ENCODE results near the gene CASQ2.
A peak's percentile ranks its signal among the peaks of the same experiment; 100 is the strongest.

The CASQ2 gene

GRCh38 chr1:115727706-115728249 is 40.7 kb downstream of the CASQ2 start:
- peak; percentile 19 to 70 for DNase-seq

- no peak for DNase-seq
Measured at GRCh38 chr1:115726570-115726969, 41.9 kb downstream of the CASQ2 start.

- DNase-seq = no peak
Measured at GRCh38 chr1:115726161-115726560, 42.4 kb downstream of the CASQ2 start.

- no peak for DNase-seq
Measured at GRCh38 chr1:115725600-115725999, 42.9 kb downstream of the CASQ2 start.

- no peak for DNase-seq
Measured at GRCh38 chr1:115723756-115724155, 44.8 kb downstream of the CASQ2 start.

GRCh38 chr1:115722221-115722620 is 46.3 kb downstream of the CASQ2 start:
- no peak for DNase-seq

GRCh38 chr1:115719285-115719684 is 49.2 kb downstream of the CASQ2 start:
- no peak for DNase-seq

GRCh38 chr1:115718011-115718754 is 50.3 kb downstream of the CASQ2 start:
- DNase-seq = no peak

GRCh38 chr1:115717541-115717940 is 51.0 kb downstream of the CASQ2 start:
- DNase-seq = peak; percentile 16 to 28

GRCh38 chr1:115714572-115715141 is 53.9 kb downstream of the CASQ2 start:
- no peak for DNase-seq

- no peak for DNase-seq
Measured at GRCh38 chr1:115713906-115714305, 54.6 kb downstream of the CASQ2 start.

GRCh38 chr1:115712911-115713609 is 55.5 kb downstream of the CASQ2 start:
- no peak for DNase-seq

GRCh38 chr1:115710859-115711624 is 57.5 kb downstream of the CASQ2 start:
- DNase-seq = no peak

GRCh38 chr1:115706587-115707425 is 61.7 kb downstream of the CASQ2 start:
- DNase-seq = peak in 1 of 2 donors; percentile 11

- DNase-seq = no peak
Measured at GRCh38 chr1:115705963-115706362, 62.6 kb downstream of the CASQ2 start.

GRCh38 chr1:115705085-115705951 is 63.2 kb downstream of the CASQ2 start:
- DNase-seq = no peak

- DNase-seq = no peak
Measured at GRCh38 chr1:115702959-115703358, 65.6 kb downstream of the CASQ2 start.

- no peak for DNase-seq
Measured at GRCh38 chr1:115701090-115701489, 67.4 kb downstream of the CASQ2 start.

- DNase-seq = no peak
Measured at GRCh38 chr1:115697619-115698018, 70.9 kb downstream of the CASQ2 start.

- DNase-seq = no peak
Measured at GRCh38 chr1:115694805-115695204, 73.7 kb downstream of the CASQ2 start.

- no peak for DNase-seq
Measured at GRCh38 chr1:115692224-115692623, 76.3 kb downstream of the CASQ2 start.

All from CD4-positive, alpha-beta T cell treated with Interferon alpha-2 for 1 hour (primary cell).